K562 (cell line): ENCODE results near the gene FASN. TPM values are rescaled to one million over a fixed set of nuclear protein-coding genes. Genes with fewer than 3 reads are reported as not detected.

Source experiments
- BRF1 ChIP-seq: IDR thresholded peaks from 3 replicates; pipeline ENCODE4 v1.6.1; 2011; ENCODE audit warnings: borderline replicate concordance, mild to moderate bottlenecking; ENCODE audit not compliant: insufficient read length; ENCODE audit errors: extremely low read depth
- DIDO1 ChIP-seq: fragments of 450-650 bp; IDR thresholded peaks from 2 replicates; pipeline ENCODE4 v1.6.1; 2016; ENCODE audit warnings: low read depth, missing biosample characterization, missing genetic modification characterization
- GATAD2B ChIP-seq: fragments of 450-650 bp; IDR thresholded peaks from 2 replicates; pipeline ENCODE4 v1.6.1; 2017; ENCODE audit warnings: mild to moderate bottlenecking, borderline replicate concordance
- JUN ChIP-seq, 2 experiments: sonication (generic) in 1 of 2; formaldehyde crosslinking in 1 of 2; IDR thresholded peaks; 2 replicates each; pipeline versions ENCODE4 v1.6.1 to v1.8.0; 2012 to 2022; ENCODE audit warnings: borderline replicate concordance in 2 of 2, mild to moderate bottlenecking in 2 of 2, improper control_type of control experiment in 1 of 2, low read depth in 1 of 2, low read length in 1 of 2, missing genetic modification reagents in 1 of 2
- KLF13 ChIP-seq: fragments of 450-650 bp; IDR thresholded peaks from 2 replicates; pipeline ENCODE4 v1.6.1; 2016; ENCODE audit warnings: missing genetic modification characterization, low read depth, mild to moderate bottlenecking, missing compliant biosample characterization, moderate library complexity, borderline replicate concordance
- MGA ChIP-seq: fragments of 450-650 bp; IDR thresholded peaks from 2 replicates; pipeline ENCODE4 v1.6.1; 2016; ENCODE audit warnings: mild to moderate bottlenecking, moderate library complexity
- MIER1 ChIP-seq: fragments of 450-650 bp; IDR thresholded peaks from 2 replicates; pipeline ENCODE4 v1.6.1; 2016; ENCODE audit warnings: antibody characterized with exemption, mild to moderate bottlenecking, low read depth
- SAP30 ChIP-seq: fragments of 200-600 bp; sonication (generic); IDR thresholded peaks from 2 replicates; pipeline ENCODE4 v1.6.1; 2012; ENCODE audit warnings: borderline replicate concordance, low read depth, mild to moderate bottlenecking, moderate library complexity, low read length, control low read depth, inconsistent platforms; ENCODE audit not compliant: insufficient read depth, poor library complexity, severe bottlenecking
- SRF ChIP-seq, 2 experiments: fragments of 250-450, 450-650 bp in 1 of 2; sonication (Bioruptor Pico) in 1 of 2; sonication (generic) in 1 of 2; formaldehyde crosslinking; IDR thresholded peaks; 2 replicates each; pipeline versions ENCODE4 v1.5.0 to v1.5.1; 2020 to 2022; ENCODE audit warnings: mild to moderate bottlenecking in 1 of 2, missing genetic modification reagents in 1 of 2
- ZBTB1 ChIP-seq: sonication (generic); formaldehyde crosslinking; IDR thresholded peaks from 2 replicates; pipeline ENCODE4 v1.8.1; 2023; ENCODE audit warnings: missing genetic modification reagents, low read depth, mild to moderate bottlenecking, borderline replicate concordance
- ZNF740 ChIP-seq, 3 experiments: fragments of 200-800 bp in 1 of 3; sonication (Bioruptor generic) in 1 of 3; sonication (generic) in 1 of 3; formaldehyde crosslinking in 1 of 3; IDR thresholded peaks; 2 replicates each; pipeline versions ENCODE4 v1.6.1 to v1.8.0; 2016 to 2022; ENCODE audit warnings: mild to moderate bottlenecking in 2 of 3, missing compliant biosample characterization in 2 of 3, missing genetic modification characterization in 2 of 3, missing genetic modification reagents in 1 of 3
- ZNF766 ChIP-seq: fragments of 200-800 bp; sonication (Bioruptor generic); conservative IDR thresholded peaks from 2 replicates; pipeline ENCODE4 v1.6.1; 2016; ENCODE audit warnings: missing genetic modification characterization, missing compliant biosample characterization
- polyA plus RNA-seq, 8 experiments: library from polyadenylated mRNA; depleted of rRNA in 4 of 8; stranded (reverse) in 5 of 8; unstranded in 3 of 8; fragments of >200 nt; fragmentation: Nextera tagmentation in 2 of 8; fragmentation: Illumina TruSeq in 1 of 8; extraction: Ambion mirVana in 2 of 8; extraction: Trizol in 1 of 8; gene quantifications; 2 replicates each; pipeline versions ENCODE4 v1.2.1 to v1.2.3, GENCODE V29; 2011 to 2014; ENCODE audit warnings: inconsistent platforms in 1 of 8, missing spikeins in 1 of 8
- total RNA-seq, 7 experiments: library from RNA; depleted of rRNA in 6 of 7; stranded (reverse); fragments of >200 nt in 6 of 7; fragmentation: Illumina TruSeq in 2 of 7; extraction: Trizol in 2 of 7; gene quantifications; 2 replicates each; pipeline versions ENCODE4 v1.2.1 to v1.2.3, GENCODE V29; 2011 to 2021; ENCODE audit warnings: low replicate concordance in 1 of 7

Gene FASN
- total and polyA plus RNA-seq, 9 of the 15 experiments (the other 6 are each of a cell fraction or from before 2014, with no cell fraction given): 0.15 to 663 (median 49.9) TPM

GRCh38 chr17:82031885-82032627 is 66.0 kb downstream of the FASN start (continued):
- TF ChIP-seq ZNF740 (CRISPR knock-in tag; IDR thresholded peaks at IDR 0.05) (no peak), ZNF740 (tag; IDR thresholded peaks at IDR 0.05) (no peak), SAP30 (peak; percentile 68), MGA (peak; percentile 81), MIER1 (0 out of 2 replicates have a peak, but pooled peaks have one; percentile 36), KLF13 (tag) (0 out of 2 replicates have a peak, but pooled peaks have one; percentile 36), JUN (IDR thresholded peaks at IDR 0.05; ENCODE audit: borderline replicate concordance, low read depth, low read length) (no peak), JUN (CRISPR knock-in tag; IDR thresholded peaks at IDR 0.05; ENCODE audit: borderline replicate concordance) (no peak), SRF (CRISPR knock-in tag; IDR thresholded peaks at IDR 0.05) (peak in 1 of 2 experiments; percentile 34; a peak in 1 of 4 replicates), GATAD2B (peak; percentile 44; the same call in 1 of the 2 replicates), BRF1 (no peak), ZBTB1 (CRISPR knock-in tag) (no peak), ZNF766 (CRISPR knock-in tag) (no peak), DIDO1 (tag) (no peak)
